ENCODE data around the gene ORMDL3. TPM values are rescaled to one million over a fixed set of nuclear protein-coding genes. Genes with fewer than 3 reads are reported as not detected.
"Not testable (repeated sequence)": the region's sequence is repeated elsewhere in the genome, so short reads cannot be mapped to it uniquely, and the experiment has no call there.

The ORMDL3 gene
- polyA plus RNA-seq, 4 donors = 60.7 to 75.3 (median 72.0) TPM

DNA sequence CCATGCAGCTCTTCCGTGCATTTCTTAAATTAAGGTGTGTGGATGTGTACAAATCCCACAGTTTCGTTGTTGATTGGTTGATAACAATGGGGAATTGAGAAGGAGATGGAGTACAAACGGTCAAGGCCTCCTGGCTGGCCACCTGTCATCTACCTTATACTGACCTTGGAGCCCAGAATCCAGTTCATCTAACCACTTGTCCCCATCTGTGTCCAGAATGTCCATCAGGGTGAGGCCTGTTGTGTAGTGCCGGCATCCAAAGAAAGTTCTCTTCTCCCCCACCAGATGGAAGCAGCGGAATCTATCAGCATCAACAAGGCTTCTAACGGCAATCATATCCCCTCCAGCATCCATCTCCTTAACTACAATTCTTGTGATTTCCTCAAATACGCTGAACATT is 10.5 kb downstream of the ORMDL3 start:
- H3K4me3 ChIP-seq (ENCODE audit: low read depth in 1 of 3, low read length in 3 of 3) = peak overlapping the region in 1 of 3 donors; percentile 16
- H3K9me3 ChIP-seq (ENCODE audit: control insufficient read depth in 2 of 2, insufficient read depth in 1 of 2, low read depth in 1 of 2, low read length in 1 of 2) = peaks cover 0 to 32% of the 10 kb centered on the region in 2 donors
- H3K36me3 ChIP-seq (ENCODE audit: control insufficient read depth in 3 of 3, insufficient read depth in 2 of 3, low read depth in 1 of 3, low read length in 3 of 3) = peaks cover 4 to 51% (median 14%) of the 10 kb centered on the region in 3 donors
- no peaks in the 10 kb centered on the region for H3K27me3 ChIP-seq (ENCODE audit: control insufficient read depth in 3 of 3, insufficient read depth in 3 of 3, low read length in 3 of 3)
- H3K27ac ChIP-seq (ENCODE audit: low read depth in 1 of 3, low read length in 2 of 3) = peak overlapping the region; percentile 77 to 96 (median 90)
- H3K4me1 ChIP-seq (ENCODE audit: control insufficient read depth in 3 of 3, insufficient read depth in 2 of 3, low read depth in 1 of 3, low read length in 2 of 3) = peaks cover 0 to 44% (median 7%) of the 10 kb centered on the region in 3 donors
- FAIRE-seq (no peak), DNase-seq (no peak)
- WGBS, 3 donors = 54 to 66% (median 56%) methylated on average over 7 of the region's 7 CpGs

- DNase-seq (no peak), FAIRE-seq (no peak)
- Histone ChIP-seq H3K36me3 (ENCODE audit: control insufficient read depth in 3 of 3, insufficient read depth in 2 of 3, low read depth in 1 of 3, low read length in 3 of 3) (peaks cover 3 to 50% (median 15%) of the 10 kb centered on the region in 3 donors), H3K4me1 (ENCODE audit: control insufficient read depth in 3 of 3, insufficient read depth in 2 of 3, low read depth in 1 of 3, low read length in 2 of 3) (peaks cover 0 to 30% (median 4%) of the 10 kb centered on the region in 3 donors), H3K27ac (ENCODE audit: low read depth in 1 of 3, low read length in 2 of 3) (peak overlapping the region in 2 of 3 donors; percentile 30 to 58), H3K4me3 (ENCODE audit: low read depth in 1 of 3, low read length in 3 of 3) (peak overlapping the region in 1 of 3 donors; percentile 5), H3K27me3 (ENCODE audit: control insufficient read depth in 3 of 3, insufficient read depth in 3 of 3, low read length in 3 of 3) (no peaks in the 10 kb centered on the region), H3K9me3 (ENCODE audit: control insufficient read depth in 2 of 2, insufficient read depth in 1 of 2, low read depth in 1 of 2, low read length in 1 of 2) (peaks cover 0 to 32% of the 10 kb centered on the region in 2 donors)
- WGBS, 3 donors = 74 to 90% (median 77%) methylated on average over 4 of the region's 4 CpGs
Observed at GRCh38 chr17:39915559-39915958, 11.8 kb downstream of the ORMDL3 start.

DNA sequence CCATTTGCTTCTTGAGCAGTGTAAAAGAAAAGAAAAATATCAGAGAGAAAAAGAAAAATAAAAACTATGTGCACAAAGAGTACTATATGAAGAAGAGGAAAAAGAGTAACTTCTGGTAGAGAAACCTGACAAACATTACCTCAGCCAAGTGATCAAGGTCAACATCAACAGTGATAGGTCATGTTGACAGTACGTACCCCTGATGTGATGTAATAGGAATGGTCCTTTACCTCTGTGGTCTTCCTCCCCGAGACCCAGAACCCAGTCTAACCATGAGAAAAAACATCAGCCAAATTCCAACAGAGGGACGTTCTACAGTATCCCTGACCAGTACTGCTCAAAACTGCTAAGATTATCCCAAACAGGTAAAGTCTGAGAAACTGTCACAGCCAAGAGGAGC is 13.4 kb downstream of the ORMDL3 start:
- Histone ChIP-seq H3K27ac (ENCODE audit: low read depth in 1 of 3, low read length in 2 of 3) (no peak overlapping the region), H3K4me1 (ENCODE audit: control insufficient read depth in 3 of 3, insufficient read depth in 2 of 3, low read depth in 1 of 3, low read length in 2 of 3) (peaks cover 0 to 18% (median 2%) of the 10 kb centered on the region in 3 donors), H3K36me3 (ENCODE audit: control insufficient read depth in 3 of 3, insufficient read depth in 2 of 3, low read depth in 1 of 3, low read length in 3 of 3) (peaks cover 6 to 55% (median 15%) of the 10 kb centered on the region in 3 donors), H3K27me3 (ENCODE audit: control insufficient read depth in 3 of 3, insufficient read depth in 3 of 3, low read length in 3 of 3) (no peaks in the 10 kb centered on the region), H3K4me3 (ENCODE audit: low read depth in 1 of 3, low read length in 3 of 3) (no peak overlapping the region), H3K9me3 (ENCODE audit: control insufficient read depth in 2 of 2, insufficient read depth in 1 of 2, low read depth in 1 of 2, low read length in 1 of 2) (peaks cover 0 to 29% of the 10 kb centered on the region in 2 donors)
- DNase-seq = no peak
- FAIRE-seq = no peak
- WGBS, 3 donors = 88 to 93% (median 90%) methylated on average over 3 of the region's 3 CpGs

DNA sequence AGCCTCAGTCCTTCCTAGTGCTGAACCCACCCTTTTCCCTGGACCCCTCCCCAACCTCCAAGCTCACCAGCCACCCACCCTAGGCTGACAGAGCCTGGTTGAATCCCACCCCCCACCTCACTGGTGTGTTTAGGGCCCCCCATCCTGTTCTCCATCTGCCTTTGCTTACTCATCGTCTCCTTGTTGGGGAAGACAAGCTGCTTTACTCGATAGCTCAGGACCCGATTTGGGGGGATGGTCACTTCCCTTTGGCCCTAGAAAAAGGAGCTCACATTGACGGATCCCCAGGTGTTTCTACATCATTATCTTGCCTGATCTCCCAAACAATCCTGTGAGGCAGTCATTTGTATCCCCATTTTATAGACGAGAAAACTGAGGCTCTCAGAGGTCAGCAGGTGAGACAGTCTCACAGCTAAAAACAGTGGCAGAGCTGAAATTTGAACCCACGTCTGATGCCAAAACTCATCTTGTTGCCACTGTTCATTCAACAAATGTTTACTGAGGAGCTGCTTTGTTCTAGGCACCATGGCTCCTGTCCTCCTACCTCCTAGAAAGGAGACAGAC is 18.5 kb downstream of the ORMDL3 start:
- H3K4me3 ChIP-seq (ENCODE audit: low read depth in 1 of 3, low read length in 3 of 3) = no peak overlapping the region
- DNase-seq (no peak), FAIRE-seq (no peak)
- peaks cover 14 to 77% (median 22%) of the 10 kb centered on the region in 3 donors for H3K36me3 ChIP-seq (ENCODE audit: control insufficient read depth in 3 of 3, insufficient read depth in 2 of 3, low read depth in 1 of 3, low read length in 3 of 3)
- no peaks in the 10 kb centered on the region for H3K27me3 ChIP-seq (ENCODE audit: control insufficient read depth in 3 of 3, insufficient read depth in 3 of 3, low read length in 3 of 3)
- H3K9me3 ChIP-seq (ENCODE audit: control insufficient read depth in 2 of 2, insufficient read depth in 1 of 2, low read depth in 1 of 2, low read length in 1 of 2) = no peaks in the 10 kb centered on the region
- H3K27ac ChIP-seq (ENCODE audit: low read depth in 1 of 3, low read length in 2 of 3) = no peak overlapping the region
- peaks cover 0 to 9% (median 0%) of the 10 kb centered on the region in 3 donors for H3K4me1 ChIP-seq (ENCODE audit: control insufficient read depth in 3 of 3, insufficient read depth in 2 of 3, low read depth in 1 of 3, low read length in 2 of 3)
- 91 to 95% (median 94%) methylated on average over 6 of the region's 6 CpGs for WGBS, 3 donors

DNA sequence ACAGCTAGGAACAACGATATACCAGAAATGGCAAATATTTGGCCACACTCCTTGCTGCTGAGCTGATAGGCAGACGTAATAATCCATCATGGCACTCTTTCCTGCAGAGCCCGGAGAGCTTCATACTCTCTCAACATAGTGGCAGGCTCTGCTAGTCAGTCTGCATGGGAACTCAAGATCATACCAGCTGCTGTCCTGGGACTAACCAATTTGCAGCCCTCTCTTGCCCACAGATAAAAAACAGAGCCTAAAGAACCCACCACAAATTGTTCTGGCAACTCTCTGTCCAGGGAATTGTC is 22.5 kb downstream of the ORMDL3 start:
- H3K9me3 ChIP-seq (ENCODE audit: control insufficient read depth in 2 of 2, insufficient read depth in 1 of 2, low read depth in 1 of 2, low read length in 1 of 2) = no peaks in the 10 kb centered on the region
- no peak overlapping the region for H3K27ac ChIP-seq (ENCODE audit: low read depth in 1 of 3, low read length in 2 of 3)
- WGBS, 3 donors = 70 to 85% (median 72%) methylated on average over 3 of the region's 3 CpGs
- H3K27me3 ChIP-seq (ENCODE audit: control insufficient read depth in 3 of 3, insufficient read depth in 3 of 3, low read length in 3 of 3) = no peaks in the 10 kb centered on the region
- peaks cover 0 to 49% (median 19%) of the 10 kb centered on the region in 3 donors for H3K36me3 ChIP-seq (ENCODE audit: control insufficient read depth in 3 of 3, insufficient read depth in 2 of 3, low read depth in 1 of 3, low read length in 3 of 3)
- DNase-seq (no peak), FAIRE-seq (no peak)
- no peak overlapping the region for H3K4me3 ChIP-seq (ENCODE audit: low read depth in 1 of 3, low read length in 3 of 3)
- peaks cover 0 to 9% (median 0%) of the 10 kb centered on the region in 3 donors for H3K4me1 ChIP-seq (ENCODE audit: control insufficient read depth in 3 of 3, insufficient read depth in 2 of 3, low read depth in 1 of 3, low read length in 2 of 3)

- H3K27ac ChIP-seq (ENCODE audit: low read depth in 1 of 3, low read length in 2 of 3) = no peak overlapping the region
- H3K27me3 ChIP-seq (ENCODE audit: control insufficient read depth in 3 of 3, insufficient read depth in 3 of 3, low read length in 3 of 3) = no peaks in the 10 kb centered on the region
- H3K36me3 ChIP-seq (ENCODE audit: control insufficient read depth in 3 of 3, insufficient read depth in 2 of 3, low read depth in 1 of 3, low read length in 3 of 3) = peaks cover 0 to 34% (median 19%) of the 10 kb centered on the region in 3 donors
- H3K4me1 ChIP-seq (ENCODE audit: control insufficient read depth in 3 of 3, insufficient read depth in 2 of 3, low read depth in 1 of 3, low read length in 2 of 3) = peaks cover 0 to 9% (median 0%) of the 10 kb centered on the region in 3 donors
- no peak for FAIRE-seq
- no peak overlapping the region for H3K4me3 ChIP-seq (ENCODE audit: low read depth in 1 of 3, low read length in 3 of 3)
- H3K9me3 ChIP-seq (ENCODE audit: control insufficient read depth in 2 of 2, insufficient read depth in 1 of 2, low read depth in 1 of 2, low read length in 1 of 2) = no peaks in the 10 kb centered on the region
- 86 to 92% (median 88%) methylated on average over 4 of the region's 4 CpGs for WGBS, 3 donors
- peak in 1 of 2 donors; percentile 23 for DNase-seq
Observed at GRCh38 chr17:39903158-39903884, 24.1 kb downstream of the ORMDL3 start.

- H3K4me3 ChIP-seq (ENCODE audit: low read depth in 1 of 3, low read length in 3 of 3); H3K27me3 ChIP-seq (ENCODE audit: control insufficient read depth in 3 of 3, insufficient read depth in 3 of 3, low read length in 3 of 3); H3K9me3 ChIP-seq (ENCODE audit: control insufficient read depth in 2 of 2, insufficient read depth in 1 of 2, low read depth in 1 of 2, low read length in 1 of 2); FAIRE-seq; DNase-seq; H3K27ac ChIP-seq (ENCODE audit: low read depth in 1 of 3, low read length in 2 of 3); H3K4me1 ChIP-seq (ENCODE audit: control insufficient read depth in 3 of 3, insufficient read depth in 2 of 3, low read depth in 1 of 3, low read length in 2 of 3): not testable (repeated sequence)
- WGBS, 3 donors = 85 to 95% (median 89%) methylated on average over 2 of the region's 2 CpGs
- peaks cover 0 to 27% (median 16%) of the 10 kb centered on the region in 3 donors for H3K36me3 ChIP-seq (ENCODE audit: control insufficient read depth in 3 of 3, insufficient read depth in 2 of 3, low read depth in 1 of 3, low read length in 3 of 3)
Observed at GRCh38 chr17:39902027-39902426, 25.4 kb downstream of the ORMDL3 start.

- DNase-seq (no peak), FAIRE-seq (no peak)
- H3K4me3 ChIP-seq (ENCODE audit: low read depth in 1 of 3, low read length in 3 of 3) = no peak overlapping the region
- no peaks in the 10 kb centered on the region for H3K9me3 ChIP-seq (ENCODE audit: control insufficient read depth in 2 of 2, insufficient read depth in 1 of 2, low read depth in 1 of 2, low read length in 1 of 2)
- peaks cover 0 to 5% (median 3%) of the 10 kb centered on the region in 3 donors for H3K36me3 ChIP-seq (ENCODE audit: control insufficient read depth in 3 of 3, insufficient read depth in 2 of 3, low read depth in 1 of 3, low read length in 3 of 3)
- no peak overlapping the region for H3K27ac ChIP-seq (ENCODE audit: low read depth in 1 of 3, low read length in 2 of 3)
- H3K27me3 ChIP-seq (ENCODE audit: control insufficient read depth in 3 of 3, insufficient read depth in 3 of 3, low read length in 3 of 3) = no peaks in the 10 kb centered on the region
- peaks cover 0 to under 1% (median 0%) of the 10 kb centered on the region in 3 donors for H3K4me1 ChIP-seq (ENCODE audit: control insufficient read depth in 3 of 3, insufficient read depth in 2 of 3, low read depth in 1 of 3, low read length in 2 of 3)
Observed at GRCh38 chr17:39899215-39899614, 28.2 kb downstream of the ORMDL3 start.
